GM19193 (cell line): ENCODE data around the gene ZNF683.
"Not testable (repeated sequence)": the region's sequence is repeated elsewhere in the genome, so short reads cannot be mapped to it uniquely, and the experiment has no call there.

Experiments used
- POLR2A ChIP-seq: IDR thresholded peaks from 4 replicates; pipeline ENCODE4 v1.6.1; 2011; ENCODE audit not compliant: insufficient read depth, insufficient read length; ENCODE audit errors: extremely low read depth

Gene ZNF683

GRCh38 chr1:26372611-26373010, at the start of gene ZNF683:
ZNF683 (minus strand) TSS chr1:26372750; CDS start chr1:26368571, 4,179 bp downstream.
- TF ChIP-seq POLR2A, result not testable (repeated sequence)

GRCh38 chr1:26419494-26419893, 46.9 kb upstream of the ZNF683 start:
- TF ChIP-seq POLR2A, result no peak

GRCh38 chr1:26418865-26419349, 46.4 kb upstream of the ZNF683 start:
- TF ChIP-seq POLR2A, result no peak

DNA sequence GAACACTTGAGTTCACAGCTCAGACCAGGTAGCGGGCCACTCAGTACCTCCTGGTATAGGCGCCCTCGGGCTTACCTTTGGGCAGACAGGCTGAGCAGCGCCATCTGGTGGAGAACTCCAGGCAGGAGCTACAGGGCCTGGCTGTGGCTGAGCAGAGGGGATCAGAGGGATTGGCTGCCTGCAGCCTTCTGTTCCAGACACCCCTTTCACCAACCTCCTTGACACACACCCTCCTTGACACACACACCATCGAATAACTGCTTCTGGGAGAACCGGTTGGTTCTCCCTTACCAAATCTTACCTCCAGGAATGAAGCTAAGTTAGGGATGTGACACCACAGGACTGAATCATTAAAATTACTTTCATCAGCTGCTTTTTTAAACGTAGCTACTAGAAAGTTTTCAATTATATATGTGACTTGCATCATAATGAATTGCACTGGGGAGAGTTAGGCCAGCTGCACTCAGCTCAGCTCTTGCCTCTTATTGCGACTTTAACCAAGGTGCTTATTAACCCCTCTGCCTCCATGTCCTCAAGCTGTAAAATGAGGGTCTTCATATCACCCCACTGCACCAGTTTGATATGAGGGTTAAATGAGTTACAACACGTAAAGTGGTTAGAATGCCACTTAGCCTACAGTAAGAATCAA, 44.7 kb upstream of the ZNF683 start:
- TF ChIP-seq POLR2A, result no peak

- no peak for TF ChIP-seq POLR2A
Observed at GRCh38 chr1:26413031-26413430, 40.5 kb upstream of the ZNF683 start.

DNA sequence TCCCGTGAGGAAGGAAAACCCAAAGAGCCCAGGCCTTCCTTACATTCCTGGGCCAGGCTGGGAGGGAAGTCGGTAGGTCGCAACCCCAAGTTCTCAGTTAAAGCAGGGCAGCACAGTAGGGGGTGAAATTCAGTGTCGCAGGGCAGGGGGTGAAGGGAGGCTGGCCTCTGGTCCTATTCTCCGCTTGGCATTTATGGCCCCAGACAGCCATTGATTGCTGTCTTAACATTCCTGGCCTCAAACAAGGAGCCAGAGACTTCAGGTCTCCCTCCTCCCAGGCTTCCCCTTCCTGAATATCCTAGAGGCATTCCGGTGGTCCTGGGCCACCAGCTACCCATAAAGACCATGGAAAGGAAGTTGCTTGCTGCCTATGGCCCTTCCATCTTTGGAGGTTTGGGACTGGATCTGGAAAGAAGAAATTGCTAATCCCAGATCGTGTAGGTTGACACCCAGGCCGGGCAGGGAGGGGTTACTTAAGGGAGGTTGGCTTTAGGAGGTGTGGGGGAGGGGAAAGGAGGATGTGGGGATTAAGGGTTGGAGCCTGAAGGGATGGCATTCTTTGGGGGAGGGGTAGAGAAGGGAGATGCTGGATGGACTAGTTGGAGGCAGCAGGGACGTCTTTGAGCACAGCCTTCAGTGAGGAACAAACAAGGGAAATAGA, 39.8 kb upstream of the ZNF683 start:
- TF ChIP-seq POLR2A, result no peak

DNA sequence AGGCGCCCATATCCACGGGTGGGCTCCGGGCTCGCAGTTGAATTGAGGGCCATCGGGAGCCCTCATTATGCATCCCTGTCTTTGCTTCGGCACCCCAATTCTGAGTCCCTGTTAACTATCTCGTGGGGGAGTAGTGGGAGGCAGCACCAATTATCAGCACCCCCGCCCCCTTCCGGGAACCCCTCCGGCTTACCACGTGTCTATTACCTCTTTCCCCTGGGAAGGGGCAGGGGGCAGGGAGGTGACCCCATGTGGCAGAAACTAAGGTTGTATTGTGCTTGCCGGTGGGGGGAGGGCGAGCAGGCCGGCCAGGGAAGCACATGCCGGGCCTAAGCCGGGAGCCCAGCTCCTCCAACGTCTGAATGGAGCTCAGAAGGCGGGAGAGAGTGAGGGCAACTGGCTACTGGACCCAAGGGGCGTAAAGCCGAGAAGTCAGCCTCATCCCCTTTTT, 39.1 kb upstream of the ZNF683 start:
- TF ChIP-seq POLR2A, result no peak

GRCh38 chr1:26410706-26411623, 38.4 kb upstream of the ZNF683 start, which contains the start of gene LIN28A:
LIN28A (plus strand) TSS chr1:26410817; CDS start chr1:26410892, 75 bp downstream.
- no peak for TF ChIP-seq POLR2A

DNA sequence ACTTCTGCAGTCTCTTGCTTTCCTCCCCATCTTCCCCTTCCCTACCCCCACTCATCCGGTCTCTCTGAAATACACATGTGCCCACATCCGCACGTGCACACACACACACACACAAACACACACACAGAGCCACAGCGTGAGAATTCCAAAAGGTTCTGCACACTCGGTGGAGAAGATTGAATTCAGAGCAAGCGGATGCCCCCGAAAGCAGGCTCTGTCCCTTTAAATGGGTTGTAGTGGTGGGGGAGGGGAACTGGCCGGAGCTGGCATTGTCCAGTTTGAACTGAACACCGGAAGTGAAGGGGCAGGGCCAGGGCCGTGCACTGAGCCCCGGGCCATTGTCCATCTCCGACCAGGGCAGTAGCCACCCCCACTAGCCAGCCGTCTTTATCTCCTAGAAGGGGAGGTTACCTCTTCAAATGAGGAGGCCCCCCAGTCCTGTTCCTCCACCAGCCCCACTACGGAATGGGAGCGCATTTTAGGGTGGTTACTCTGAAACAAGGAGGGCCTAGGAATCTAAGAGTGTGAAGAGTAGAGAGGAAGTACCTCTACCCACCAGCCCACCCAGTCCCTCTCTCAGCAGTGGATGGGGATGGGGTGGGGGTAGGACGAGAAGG, 36.7 kb upstream of the ZNF683 start:
- TF ChIP-seq POLR2A, result no peak

- TF ChIP-seq POLR2A, result no peak
Observed at GRCh38 chr1:26408604-26409003, 36.1 kb upstream of the ZNF683 start.

DNA sequence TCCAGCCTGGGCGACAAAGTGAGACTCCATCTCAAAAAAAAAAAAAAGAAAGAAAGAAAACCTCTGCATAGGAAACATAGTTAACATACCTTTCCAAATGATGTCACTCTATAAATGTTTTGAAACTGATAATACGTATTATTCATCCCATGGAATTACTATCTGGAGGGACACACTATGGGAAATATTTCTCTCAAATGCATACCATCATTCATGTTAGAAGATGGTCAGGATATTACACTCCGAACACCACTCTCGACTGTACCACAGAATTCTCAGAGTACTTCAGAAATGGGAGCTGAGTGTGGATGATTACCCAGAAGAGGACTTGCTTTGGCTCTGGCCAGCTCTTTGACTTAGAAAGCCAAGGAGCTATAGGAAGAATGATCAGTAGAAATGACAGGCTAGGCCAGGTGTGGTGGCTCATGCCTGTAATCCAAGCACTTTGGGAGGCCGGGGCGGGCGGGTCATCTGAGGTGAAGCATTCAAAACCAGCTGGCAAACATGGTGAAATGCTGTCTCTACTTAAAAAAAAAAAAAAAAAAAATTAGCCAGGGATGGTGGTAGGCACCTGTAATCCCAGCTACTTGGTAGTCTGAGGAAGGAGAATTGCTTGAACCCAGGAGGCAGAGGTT, 32.8 kb upstream of the ZNF683 start:
- TF ChIP-seq POLR2A, result no peak

DNA sequence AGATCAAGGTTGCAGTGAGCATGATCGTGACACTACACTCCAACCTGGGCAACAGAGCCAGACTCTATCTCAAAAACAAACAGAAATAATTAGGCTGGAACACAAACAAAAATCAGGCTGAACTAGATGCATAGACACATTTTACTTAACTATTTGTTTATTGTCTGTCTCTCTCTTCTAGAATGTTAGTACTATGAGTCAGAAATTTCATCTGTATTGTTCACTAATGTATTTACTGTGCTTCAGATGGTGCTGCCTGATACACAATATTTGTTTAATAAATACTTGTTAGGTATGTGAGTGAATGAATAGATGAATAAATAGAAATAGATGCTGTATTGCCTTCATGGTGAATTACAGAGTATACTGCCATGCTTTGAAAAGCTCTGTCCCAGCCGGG, 32.1 kb upstream of the ZNF683 start:
- no peak for TF ChIP-seq POLR2A

DNA sequence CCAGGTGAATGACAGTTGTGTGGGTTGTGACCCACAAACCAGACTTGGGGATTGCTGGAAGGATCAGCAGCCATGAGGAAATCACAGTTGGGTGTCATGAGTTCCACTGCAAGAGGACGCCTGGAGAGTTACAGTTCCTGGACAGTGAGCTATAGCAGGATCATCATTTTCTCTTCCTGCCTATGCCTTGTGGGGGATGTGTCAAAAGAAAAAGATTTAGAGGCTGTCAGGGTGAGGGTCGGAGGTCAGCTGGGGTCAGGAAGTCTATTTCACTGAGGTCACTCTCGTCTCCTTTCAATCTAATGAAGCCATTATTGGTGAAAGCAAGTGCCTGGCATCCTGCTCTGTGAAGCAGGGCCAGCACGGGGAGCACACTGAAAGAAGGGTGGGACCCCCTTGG, 31.1 kb upstream of the ZNF683 start:
- TF ChIP-seq POLR2A, result no peak

- no peak for TF ChIP-seq POLR2A
Observed at GRCh38 chr1:26401891-26402290, 29.3 kb upstream of the ZNF683 start.
